Inferior parietal cortex (tissue), 1 donor: ENCODE measurements around the gene RHBDD3.
"Not testable (repeated sequence)": the region's sequence is repeated elsewhere in the genome, so short reads cannot be mapped to it uniquely, and the experiment has no call there.

Source experiments
- DNase-seq: peaks from one replicate; pipeline ENCODE4 v3.0.0-alpha.2; 2016; ENCODE audit errors: extremely low spot score

RHBDD3 gene

DNA sequence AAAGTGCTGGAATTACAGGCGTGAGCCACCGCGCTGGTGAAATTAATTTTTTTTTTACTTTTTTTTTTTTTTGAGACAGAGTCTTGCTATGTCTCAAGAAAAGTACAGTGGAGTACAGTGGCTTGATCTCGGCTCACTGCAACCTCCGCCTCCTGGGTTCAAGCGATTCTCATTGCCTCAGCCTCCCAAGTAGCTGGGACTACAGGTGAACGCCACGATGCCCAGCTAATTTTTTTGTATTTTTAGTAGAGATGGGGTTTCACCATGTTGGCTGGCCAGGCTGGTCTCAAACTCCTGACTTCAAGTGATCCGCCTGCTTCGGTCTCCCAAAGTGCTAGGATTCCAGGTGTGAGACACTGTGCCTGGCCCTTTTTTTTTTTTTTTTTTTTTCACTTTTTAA, 19.9 kb downstream of the RHBDD3 start:
- not testable (repeated sequence) for DNase-seq

DNA sequence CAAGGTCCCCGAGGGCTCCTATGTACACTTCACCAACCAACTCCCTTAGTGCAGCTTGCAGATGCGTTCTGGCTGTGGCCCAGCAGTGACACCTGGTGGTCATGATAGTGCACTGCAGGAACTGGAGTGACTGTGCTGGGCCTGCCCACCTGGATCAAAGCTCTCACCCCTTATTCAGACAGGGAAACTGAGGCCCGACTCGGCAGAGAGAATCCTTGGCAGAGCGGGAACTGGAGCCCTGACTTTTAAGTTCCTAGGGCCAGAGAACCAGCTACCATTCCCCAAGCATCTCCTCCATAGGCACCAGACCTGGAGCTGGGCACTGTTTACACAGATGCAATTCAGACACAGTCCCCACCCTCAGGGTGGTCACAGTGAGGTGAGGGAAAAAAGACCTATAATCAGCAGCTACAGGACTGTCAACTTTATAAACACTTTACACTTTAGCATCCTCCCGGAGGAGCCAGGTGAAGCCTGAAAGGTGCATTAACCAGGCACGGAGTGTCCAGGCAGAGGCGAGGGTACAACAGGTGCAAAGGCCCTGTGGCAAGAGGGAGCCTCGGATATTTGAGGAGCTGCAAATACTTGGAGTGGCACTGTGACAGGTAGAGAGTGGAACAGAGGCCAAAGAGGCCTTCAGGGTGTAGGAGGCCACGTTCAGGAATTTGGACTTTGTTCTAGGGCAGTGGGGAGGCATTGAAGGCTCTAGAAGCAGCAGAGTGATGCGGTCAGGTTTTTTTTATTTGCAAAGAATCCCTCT, 22.0 kb downstream of the RHBDD3 start:
- DNase-seq: peak; percentile 78

DNA sequence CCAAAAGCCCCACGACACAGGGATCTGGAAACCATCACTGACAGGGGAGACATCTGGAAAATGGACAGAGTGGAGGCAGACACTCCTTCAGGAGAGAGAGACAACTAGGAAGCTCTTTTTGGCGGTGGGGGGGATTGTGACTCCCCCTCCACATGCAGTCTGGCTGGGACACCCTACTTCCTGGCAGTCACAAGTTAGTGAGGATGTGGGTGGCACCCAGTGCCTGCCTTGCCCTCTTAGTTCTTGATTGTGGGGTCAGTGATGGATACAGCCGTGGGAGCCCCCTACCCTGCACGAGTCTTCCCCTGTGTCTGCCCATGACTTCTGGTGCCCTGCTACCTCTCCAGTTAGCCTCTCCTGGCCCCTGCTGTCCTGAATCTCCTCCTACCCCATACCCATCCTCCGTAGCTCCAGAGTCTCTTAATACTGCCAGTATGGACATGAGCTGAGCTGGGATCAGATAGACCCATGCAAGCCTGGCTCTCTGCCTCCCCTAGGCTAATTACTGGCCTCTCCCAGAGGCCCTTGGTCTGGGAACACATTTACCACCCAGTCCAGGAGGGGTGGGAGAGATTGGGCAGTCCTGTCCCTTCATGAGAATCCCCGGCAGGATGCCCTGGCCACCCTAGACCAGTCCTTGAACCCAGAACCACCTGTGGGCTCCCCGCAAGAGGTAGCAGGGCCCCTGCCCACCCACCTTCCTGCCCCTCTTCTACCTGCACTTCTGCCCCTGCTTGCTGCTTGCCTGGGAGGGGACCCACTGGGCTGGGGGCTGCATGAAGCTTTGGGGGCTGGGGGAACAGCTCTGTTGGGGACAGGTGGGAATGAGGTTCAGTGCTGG, 22.8 kb downstream of the RHBDD3 start:
- DNase-seq: no peak

DNA sequence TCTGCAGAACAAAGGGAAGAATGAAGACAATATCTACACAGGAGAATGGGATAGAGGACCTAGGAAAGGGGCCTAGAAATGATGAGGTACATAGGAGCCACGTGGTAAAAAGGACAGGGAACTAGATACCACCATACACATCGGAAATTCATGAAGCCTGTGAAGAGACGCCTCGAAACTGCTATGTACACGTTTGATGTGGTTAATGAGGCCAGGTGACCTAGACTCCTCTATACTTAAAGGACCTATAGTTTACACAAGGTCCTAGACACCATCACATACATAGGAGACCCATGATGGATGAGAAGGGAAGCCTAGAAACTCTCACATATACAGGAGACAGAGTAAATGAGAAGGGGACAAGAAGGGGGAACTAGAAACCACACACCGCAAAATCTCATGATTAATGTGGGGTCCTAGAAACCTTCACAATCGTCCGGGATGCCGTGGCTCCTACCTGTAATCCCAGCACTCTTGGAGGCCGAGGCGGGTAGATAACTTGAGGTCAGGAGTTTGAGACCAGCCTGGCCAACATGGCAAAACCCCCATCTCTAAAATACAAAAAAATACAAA, 23.8 kb downstream of the RHBDD3 start:
- DNase-seq: no peak

DNA sequence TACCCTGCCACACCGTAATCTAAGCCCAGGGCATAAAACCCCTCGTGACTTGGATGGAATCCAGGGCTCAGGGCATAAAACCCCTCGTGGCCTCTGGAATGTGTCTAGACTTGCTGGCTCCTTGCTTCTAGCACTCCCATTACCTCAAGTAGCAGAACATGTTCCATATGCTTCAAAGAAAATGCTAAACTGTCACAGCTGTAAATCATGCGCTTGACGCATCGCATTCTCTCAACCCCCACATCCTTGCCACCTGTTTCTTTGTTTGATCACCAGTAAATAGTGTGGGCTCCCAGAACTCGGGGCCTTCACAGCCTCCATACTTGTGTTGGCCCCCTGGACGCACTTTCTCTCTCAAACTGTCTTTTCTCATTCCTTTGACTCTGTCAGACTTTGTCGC, 27.3 kb downstream of the RHBDD3 start:
- not testable (repeated sequence) for DNase-seq

DNA sequence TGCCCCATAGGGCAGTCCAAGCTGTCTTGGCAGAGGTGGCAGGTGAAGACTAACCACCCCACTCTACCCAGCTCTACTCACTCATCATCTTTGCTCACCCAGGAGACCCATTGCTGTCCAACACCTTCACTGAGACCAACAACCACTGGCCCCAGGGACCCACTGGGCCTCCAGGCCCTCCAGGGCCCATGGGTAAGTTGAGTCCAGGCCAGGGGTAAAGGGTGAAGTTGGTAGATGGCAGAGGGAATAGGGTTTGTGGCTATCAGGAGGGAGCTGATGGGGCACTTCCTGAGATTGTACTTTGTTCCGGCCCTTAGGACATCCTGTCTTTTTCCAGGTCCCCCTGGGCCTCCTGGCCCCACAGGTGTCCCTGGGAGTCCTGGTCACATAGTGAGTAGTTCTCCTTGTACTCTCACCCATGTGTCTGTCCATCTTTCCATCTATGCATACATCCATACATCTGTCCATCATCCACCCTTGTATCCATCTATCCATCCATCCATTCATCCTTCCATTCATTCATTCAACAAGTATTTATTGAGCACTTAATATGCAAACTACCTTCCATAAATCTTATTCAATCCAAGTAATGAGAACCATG, 34.4 kb downstream of the RHBDD3 start:
- no peak for DNase-seq

DNA sequence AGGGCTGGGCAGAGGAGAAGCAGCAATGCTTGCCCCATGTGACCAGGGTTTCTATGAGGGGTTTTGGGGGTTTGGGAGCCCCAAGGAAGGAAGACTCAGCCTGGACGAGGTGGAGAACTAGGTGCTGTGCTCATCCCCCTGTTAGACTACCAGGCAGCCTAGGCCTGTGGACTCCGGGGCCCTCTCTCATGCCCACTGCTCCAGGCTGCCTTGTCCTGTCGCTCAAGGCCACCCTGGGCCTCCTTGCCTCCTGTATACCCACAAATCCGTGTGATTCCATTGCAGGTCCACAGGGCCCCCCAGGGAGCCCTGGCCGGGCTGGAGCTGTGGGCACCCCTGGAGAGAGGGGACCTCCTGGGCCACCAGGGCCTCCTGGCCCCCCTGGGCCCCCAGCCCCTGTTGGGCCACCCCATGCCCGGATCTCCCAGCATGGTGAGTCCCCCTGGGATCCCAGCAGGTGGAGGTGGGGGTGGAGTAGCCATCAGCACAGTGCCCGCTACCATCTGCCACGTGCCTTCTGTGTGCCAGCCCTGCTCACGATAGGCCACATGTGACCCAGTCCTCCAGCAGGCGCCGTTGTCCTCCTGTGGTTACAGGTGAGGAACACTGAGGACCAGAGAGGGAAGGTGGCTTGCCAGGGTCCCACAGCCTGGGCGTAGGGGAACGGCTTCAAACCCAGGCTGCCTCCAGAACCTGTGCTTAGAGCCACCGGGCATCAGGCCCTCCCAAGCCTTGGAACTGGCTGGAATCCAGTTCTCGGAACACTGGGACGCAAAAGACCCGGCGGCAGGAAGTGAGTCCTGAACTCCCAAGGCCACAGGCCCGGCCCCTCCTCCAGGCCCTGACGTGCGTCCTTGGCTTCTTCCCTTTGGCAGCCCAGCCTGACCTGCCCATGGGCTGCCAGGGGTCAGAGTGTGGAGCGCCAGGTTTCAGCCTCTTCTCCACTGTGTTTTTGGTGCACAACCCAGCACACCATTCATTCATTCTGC, 35.5 kb downstream of the RHBDD3 start:
- no peak for DNase-seq

DNA sequence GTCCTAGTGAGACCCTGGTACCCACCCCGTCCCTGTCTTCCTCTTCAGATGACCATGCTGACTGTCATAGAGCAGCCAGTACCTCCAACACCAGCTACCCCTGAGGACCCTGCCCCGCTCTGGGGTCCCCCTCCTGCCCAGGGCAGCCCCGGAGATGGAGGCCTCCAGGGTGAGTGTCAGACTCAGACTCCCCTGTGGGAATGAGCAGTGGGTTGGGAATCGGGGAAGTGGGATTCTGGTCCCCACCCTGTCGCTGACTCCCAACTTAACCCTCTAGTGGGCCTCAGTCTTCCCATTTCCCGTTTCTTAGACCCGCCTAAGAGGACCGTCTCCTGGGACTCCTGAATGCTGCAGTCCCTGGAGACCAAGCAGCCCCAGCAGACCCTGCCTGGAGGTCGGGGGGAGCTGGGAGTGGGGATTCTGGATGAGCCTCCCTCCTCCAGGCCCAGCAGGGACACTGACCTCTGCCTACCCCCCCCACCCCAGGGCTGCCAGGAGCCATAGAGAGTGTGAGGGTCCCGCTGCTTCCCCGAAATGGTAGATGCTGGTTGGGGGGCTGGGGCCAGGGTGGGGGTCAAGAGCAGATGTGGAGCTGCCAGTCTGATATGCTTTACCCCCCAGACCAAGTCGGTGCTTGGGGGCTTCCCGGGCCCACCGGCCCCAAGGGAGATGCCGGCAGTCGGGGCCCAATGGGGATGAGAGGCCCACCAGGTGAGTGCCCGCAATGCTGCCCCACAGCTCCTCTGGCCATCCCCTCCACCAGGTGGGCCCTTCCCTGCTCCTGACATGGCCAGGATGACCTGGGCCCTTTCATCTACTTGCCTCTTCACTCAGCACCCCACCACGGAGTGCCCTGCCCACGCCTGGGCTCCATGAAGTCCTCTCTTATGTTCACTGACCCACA, 36.6 kb downstream of the RHBDD3 start:
- no peak for DNase-seq

DNA sequence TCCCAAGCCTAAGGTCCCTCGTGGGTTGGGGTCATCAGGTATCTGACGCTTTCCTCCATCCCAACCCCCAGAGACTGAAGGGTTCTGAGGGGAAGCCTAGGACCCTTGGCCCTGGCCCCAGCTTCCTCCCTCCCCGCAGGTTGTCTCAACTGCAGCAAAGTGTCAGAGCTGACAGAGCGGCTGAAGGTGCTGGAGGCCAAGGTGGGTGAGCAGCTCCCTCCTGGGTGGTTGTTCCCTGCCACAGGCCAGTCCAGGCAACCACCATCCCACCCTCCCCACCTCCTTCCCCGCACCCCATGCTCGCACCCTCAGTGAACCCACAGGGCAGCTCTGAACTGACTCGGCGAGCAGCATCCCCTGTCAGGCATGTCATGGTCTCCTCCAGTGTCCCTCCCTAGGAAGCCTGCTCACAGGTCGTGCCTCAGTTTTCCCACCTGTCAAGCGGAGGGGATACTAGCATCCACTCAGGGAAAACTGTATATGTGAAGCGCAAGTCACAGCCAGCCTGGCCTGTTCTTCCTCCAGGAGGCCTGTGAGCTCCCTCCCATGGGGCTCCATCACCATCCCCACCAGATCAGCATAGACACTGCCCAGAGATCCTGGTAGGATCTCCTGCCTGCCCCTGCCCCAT, 41.3 kb downstream of the RHBDD3 start:
- no peak for DNase-seq

DNA sequence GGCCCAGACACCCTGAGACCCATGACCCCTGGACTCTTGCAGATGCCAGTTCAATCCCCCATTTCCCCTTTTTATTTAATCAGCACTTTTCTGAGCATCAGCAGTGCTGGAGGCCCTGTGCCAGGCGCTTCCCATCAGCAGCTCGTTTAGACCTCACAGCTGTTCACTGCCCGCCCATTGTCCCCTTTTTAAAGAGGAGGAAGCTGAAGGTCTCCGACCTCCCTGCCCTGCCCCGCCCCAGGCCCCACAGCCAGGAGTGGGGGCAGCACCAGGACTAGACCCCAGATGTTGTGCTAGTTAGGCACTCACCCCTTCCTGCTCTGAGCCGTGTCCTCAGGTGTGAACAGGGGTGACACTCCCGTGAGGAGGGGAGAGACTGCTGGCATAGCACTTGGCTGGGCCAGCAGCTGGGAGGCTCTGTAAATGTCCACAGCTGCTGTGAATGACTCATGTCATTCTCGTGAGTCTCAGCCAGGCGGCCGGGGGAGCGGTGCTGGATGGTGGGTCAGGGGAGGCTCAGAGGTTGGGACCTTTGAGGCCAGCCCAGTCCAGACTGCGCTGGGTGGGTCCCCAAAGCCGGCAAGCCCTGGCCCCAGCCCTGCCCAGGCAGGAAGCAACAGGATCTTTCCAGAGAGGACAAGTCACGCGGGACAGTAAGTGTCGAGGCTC, 42.2 kb downstream of the RHBDD3 start:
- no peak for DNase-seq

DNA sequence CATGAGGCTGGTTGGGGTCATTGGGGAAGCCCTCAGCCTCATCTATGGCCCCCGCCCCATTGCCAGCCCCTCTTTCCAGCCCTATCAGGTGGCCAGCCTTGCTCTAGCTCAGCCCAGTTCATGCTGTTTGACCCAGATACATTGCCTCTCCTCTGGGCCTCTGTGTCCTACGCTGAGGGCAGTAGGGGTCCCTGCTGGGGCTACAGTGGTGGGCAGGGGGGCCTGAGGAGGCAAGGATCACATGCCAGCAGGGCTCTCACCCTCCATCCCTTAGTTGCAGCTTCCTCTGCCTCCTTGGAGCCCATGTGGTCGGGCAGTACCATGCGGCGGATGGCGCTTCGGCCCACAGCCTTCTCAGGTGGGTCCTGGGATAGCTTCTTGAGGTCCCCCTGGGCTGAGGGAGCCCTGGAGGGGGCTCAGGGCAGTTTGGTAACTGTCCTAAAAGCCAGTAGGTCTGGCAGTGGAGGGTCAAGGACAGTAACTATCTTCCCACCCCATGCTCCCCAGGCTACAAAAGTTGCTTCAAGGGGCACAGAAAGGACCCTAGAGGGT, 42.8 kb downstream of the RHBDD3 start:
- DNase-seq: no peak

DNA sequence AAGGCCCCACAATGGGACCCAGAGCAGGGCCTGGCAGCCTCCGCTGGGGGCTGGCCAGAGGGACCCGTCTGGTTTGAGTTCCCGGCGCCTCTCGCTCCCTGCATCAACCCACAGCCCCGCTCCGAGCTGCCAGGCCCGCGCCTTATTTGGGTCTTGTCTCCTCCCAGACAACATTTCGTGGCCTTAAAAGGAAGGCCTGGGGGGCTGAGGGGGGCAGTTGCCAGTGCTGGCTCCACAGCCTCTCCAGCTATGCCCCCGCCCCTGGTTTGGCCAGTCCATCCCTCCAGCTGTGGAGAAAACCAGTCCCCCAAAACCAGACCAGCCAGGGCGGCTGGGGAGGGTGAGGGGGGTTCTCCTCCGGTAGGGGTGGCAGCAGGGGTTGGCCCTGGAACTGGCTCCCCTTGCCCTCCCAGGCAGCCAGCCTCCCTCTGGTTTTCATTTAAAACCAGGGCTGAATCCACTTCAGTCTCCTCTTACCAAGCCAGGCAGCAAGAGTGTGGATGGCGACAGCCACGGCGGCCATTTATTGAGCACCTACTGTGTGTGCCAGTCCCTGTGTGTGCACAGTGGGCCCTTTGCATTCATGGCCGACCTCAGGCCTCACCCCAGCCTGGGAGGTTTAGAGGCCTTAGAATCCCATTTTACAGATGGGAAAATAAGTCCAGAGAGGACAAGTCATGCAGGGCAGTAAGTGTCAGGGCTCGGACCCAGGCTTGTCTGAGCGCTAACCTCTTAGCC, 43.5 kb downstream of the RHBDD3 start:
- DNase-seq: no peak

DNA sequence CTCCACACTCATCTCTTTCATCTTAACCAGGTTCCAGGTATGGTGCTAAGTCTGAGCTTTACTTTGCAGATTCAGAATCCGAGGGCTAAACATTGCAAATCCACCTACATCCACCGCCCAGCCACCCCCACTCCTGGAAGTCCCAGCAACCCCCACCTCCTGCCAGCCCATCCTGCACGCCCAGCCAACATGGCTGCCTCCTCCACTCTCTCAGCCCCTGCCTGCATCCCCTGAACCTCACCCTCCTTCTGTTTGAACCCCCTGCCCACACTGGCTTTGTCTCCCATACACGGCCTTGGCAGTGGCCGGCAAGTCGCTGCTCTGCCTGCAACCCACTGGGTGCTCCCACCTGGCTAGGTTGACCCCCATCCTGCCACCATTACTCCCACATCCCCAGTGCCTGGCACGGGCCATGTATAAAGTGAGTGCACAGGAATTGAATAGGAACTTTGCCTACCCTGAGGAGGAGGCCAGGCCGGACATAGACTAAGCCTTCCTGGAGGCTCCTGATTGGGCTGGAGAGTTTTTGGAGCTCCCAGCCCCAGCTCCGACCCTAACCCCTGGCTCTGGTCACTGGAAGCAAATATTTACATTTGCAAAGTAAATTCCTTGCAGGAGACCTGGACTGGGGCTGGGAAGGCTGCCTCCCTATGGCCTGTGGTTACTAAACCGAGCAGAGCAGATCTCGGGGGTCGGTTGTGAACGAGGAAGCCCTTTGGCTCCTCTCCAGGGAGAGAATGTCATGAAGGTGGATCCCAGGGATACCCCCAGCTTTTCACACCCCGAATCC, 47.7 kb downstream of the RHBDD3 start:
- no peak for DNase-seq

DNA sequence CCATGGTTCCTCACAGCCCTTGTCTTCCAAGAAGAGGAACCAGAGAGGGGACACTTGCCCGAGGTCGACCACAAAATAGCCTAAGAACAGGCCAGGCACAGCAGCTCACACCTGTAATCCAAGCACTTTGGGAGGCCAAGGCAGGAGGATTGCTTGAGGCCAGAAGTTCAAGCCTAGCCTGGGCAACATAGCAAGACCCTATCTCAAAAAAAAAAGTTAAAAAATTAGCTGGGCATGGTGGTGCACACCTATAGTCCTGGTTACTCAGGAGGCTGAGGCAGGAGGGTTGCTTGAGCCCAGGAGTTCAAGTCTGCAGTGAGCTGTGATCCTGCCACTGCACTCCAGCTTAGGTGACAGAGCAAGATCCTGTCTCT, 48.4 kb downstream of the RHBDD3 start:
- not testable (repeated sequence) for DNase-seq

DNA sequence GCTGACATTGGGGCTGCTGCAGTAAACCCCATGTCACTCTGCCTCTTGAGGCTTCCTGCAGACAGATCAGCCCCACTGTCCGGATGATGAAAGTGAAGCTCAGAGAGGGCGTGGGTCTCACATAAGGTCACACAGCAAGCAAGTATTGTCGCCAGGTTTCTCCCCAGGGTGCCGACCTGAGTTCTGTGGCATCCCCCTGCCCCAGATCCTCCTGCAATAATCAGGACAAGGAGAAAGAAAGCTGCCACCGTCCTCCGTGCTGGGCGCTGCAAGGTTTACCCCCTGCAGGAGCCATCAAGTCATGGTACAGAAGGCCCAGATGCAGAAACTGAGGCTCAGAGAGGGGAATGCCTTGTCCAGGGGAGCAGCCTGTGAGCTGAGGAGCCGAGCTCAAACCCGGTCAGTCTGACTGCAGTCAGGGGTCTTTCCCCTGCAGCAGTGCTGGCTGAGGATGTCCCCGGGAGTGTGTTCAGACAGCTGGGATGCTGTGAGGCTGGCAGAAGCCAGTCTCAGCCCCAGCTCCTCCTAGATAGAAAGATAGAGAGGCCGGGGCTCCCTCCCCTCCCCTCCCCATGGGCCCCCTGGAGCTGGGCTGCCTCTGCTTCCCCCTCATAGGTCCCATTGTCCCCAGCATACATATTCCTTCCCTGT, 48.9 kb downstream of the RHBDD3 start:
- DNase-seq: no peak

DNA sequence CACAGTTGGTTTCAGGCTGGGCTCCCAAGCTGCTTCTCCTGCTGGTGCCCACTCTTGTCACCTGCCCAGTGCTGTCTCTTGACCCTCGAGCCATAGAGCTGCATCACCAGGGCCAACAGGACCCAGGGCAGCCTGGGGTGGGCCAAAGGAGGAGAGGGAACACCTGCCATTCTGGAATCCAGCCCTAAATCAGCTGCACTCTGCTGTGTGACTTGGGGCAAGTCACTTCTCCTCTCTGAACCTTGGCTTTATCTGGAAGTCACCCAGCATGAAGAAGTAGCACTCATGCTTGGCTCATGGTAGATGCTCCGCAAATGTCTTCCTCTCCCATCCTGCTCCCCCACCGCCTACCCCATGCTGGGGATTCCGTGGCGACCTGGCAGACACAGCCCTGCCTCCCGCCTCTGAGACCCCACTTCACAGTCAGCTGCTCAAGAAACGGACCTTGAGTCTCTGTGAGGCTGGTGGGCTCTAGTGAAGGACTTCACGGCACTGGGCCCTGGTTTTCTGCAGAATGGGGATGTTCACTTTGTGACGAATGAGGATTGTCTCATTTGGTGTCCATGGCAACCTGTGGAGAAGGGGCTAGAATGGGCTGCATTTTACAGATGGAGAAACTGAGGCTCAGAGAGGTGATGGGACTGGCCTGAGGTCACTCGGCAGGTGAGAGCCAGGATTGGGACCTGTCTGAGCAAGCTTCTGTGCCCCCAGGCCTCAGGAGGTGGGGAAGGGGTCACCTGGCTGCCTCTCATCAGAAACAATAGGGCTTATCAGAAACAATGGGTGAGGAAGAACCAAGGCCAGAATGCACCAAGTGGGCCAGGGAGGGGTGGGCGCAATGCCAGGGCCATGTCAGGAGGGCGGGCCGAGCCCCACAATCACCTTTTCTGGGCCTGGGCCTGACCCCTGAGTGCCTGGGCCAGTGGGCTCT, 49.7 kb downstream of the RHBDD3 start:
- DNase-seq: no peak
